H1 (cell line): ENCODE data around the gene PEPD.

ENCODE experiments used
- ATF2 ChIP-seq: IDR thresholded peaks from 2 replicates; pipeline ENCODE4 v1.6.1; 2012; ENCODE audit warnings: low read length, inconsistent platforms
- CHD1 ChIP-seq: IDR thresholded peaks from 2 replicates; pipeline ENCODE4 v1.6.1; 2012; ENCODE audit warnings: low read depth, low read length, improper control_type of control experiment
- CTCF ChIP-seq, 3 experiments: IDR thresholded peaks; 1 replicate in 2 of 3; 2 replicates in 1 of 3; pipeline versions ENCODE4 v1.5.1 to v1.6.1; 2011; ENCODE audit warnings: low read length in 3 of 3, mild to moderate bottlenecking in 3 of 3, inconsistent platforms in 2 of 3, low read depth in 1 of 3, moderate library complexity in 1 of 3; ENCODE audit not compliant: insufficient read depth in 1 of 3; ENCODE audit errors: control extremely low read depth in 1 of 3
- HDAC2 ChIP-seq, 2 experiments: fragments of 300-600 bp in 1 of 2; sonication (generic) in 1 of 2; IDR thresholded peaks; 2 replicates each; pipeline ENCODE4 v1.6.1; 2011 to 2012; ENCODE audit warnings: low read depth in 2 of 2, low read length in 2 of 2, mild to moderate bottlenecking in 2 of 2, moderate library complexity in 2 of 2, borderline replicate concordance in 1 of 2, inconsistent platforms in 1 of 2
- KDM5A ChIP-seq: fragments of 200-600 bp; IDR thresholded peaks from 2 replicates; pipeline ENCODE4 v1.7.1; 2012; ENCODE audit warnings: mild to moderate bottlenecking, low read length, inconsistent platforms, mixed read lengths
- NRF1 ChIP-seq: IDR thresholded peaks from 2 replicates; pipeline ENCODE4 v1.6.1; 2011; ENCODE audit warnings: mild to moderate bottlenecking, low read depth, low read length, improper control_type of control experiment
- POLR2A ChIP-seq, 2 experiments: IDR thresholded peaks; 1 replicate in 1 of 2; 2 replicates in 1 of 2; pipeline ENCODE4 v1.6.1; 2011; ENCODE audit warnings: low read depth in 2 of 2, low read length in 2 of 2, mild to moderate bottlenecking in 2 of 2; ENCODE audit errors: control extremely low read depth in 1 of 2
- SIRT6 ChIP-seq: IDR thresholded peaks from one replicate; pipeline ENCODE4 v1.7.1; 2012; ENCODE audit warnings: low read length, inconsistent platforms
- SRF ChIP-seq: IDR thresholded peaks from 2 replicates; pipeline ENCODE4 v1.6.1; 2011; ENCODE audit warnings: mild to moderate bottlenecking, low read depth, low read length, moderate library complexity
- USF2 ChIP-seq: IDR thresholded peaks from 2 replicates; pipeline ENCODE4 v1.6.1; 2011; ENCODE audit warnings: low read length, improper control_type of control experiment

GRCh38 chr19:33355535-33355934 is 166.1 kb downstream of the PEPD start:
- TF ChIP-seq CTCF (IDR thresholded peaks at IDR 0.05; ENCODE audit: control extremely low read depth in 1 of 3, insufficient read depth in 1 of 3, low read depth in 1 of 3, low read length in 3 of 3) (no peak), POLR2A (IDR thresholded peaks at IDR 0.05; ENCODE audit: control extremely low read depth in 1 of 2, low read depth in 2 of 2, low read length in 2 of 2) (no peak), HDAC2 (IDR thresholded peaks at IDR 0.05; ENCODE audit: borderline replicate concordance in 1 of 2, low read depth in 2 of 2, low read length in 2 of 2) (no peak), NRF1 (no peak), KDM5A (no peak), CHD1 (no peak), SRF (no peak), USF2 (no peak), ATF2 (no peak), SIRT6 (no peak)
